GM10248 (cell line): Measurements from ENCODE around the gene POLR1F.

Experiments
- CTCF ChIA-PET: fragments of 300-600 bp; sonication (Branson Sonifier 250); formaldehyde crosslinking; extraction: SDS; loops from one replicate; lab custom pipeline; 2021; ENCODE audit warnings: antibody characterized with exemption; lab: Yijun Ruan, JAX
- POLR2A ChIA-PET: fragments of 350-650 bp; sonication (Branson Sonifier 250); formaldehyde crosslinking; extraction: SDS; loops from one replicate; lab custom pipeline; 2020; ENCODE audit warnings: antibody characterized with exemption; lab: Yijun Ruan, JAX
- DNase-seq: peaks from one replicate; pipeline ENCODE4 v3.0.0; 2012; ENCODE audit errors: extremely low spot score
- TF ChIP-seq, protein P1 (sequence below): IDR thresholded peaks from 2 replicates; pipeline ENCODE4 v1.5.1; 2012; ENCODE audit warnings: mild to moderate bottlenecking, low read depth; ENCODE audit errors: extremely low read depth, missing control alignments, control extremely low read depth

Gene POLR1F

DNA sequence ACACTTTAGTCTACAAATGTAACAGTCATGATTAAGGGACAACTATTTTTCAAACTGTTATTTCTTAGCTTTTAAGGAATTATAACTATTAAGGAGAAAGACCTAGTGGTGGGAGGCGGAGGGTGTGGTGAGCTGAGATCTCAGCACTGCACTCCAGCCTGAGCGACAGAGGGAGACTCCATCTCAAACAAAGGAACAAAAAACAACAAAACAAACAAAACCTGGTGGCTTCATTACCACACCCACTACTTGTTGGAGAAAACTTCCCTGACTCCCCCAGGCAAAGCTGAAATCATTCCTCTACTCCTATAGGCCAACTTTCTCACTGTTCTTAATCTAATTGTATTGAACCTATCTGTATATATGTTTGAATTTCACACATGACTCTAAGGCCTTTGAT lies 3.2 kb downstream of the POLR1F start:
- CTCF ChIA-PET = interaction anchor here (1.5 to 2.2 kb wide), 3 partner anchors 8 to 893 kb away, joined by 4 to 11 read pairs (median 6); no protein-coding TSS in a partner anchor
- TF ChIP-seq, protein P1, sequence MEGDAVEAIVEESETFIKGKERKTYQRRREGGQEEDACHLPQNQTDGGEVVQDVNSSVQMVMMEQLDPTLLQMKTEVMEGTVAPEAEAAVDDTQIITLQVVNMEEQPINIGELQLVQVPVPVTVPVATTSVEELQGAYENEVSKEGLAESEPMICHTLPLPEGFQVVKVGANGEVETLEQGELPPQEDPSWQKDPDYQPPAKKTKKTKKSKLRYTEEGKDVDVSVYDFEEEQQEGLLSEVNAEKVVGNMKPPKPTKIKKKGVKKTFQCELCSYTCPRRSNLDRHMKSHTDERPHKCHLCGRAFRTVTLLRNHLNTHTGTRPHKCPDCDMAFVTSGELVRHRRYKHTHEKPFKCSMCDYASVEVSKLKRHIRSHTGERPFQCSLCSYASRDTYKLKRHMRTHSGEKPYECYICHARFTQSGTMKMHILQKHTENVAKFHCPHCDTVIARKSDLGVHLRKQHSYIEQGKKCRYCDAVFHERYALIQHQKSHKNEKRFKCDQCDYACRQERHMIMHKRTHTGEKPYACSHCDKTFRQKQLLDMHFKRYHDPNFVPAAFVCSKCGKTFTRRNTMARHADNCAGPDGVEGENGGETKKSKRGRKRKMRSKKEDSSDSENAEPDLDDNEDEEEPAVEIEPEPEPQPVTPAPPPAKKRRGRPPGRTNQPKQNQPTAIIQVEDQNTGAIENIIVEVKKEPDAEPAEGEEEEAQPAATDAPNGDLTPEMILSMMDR = no peak
- DNase-seq = no peak
- POLR2A ChIA-PET = no interaction called here

DNA sequence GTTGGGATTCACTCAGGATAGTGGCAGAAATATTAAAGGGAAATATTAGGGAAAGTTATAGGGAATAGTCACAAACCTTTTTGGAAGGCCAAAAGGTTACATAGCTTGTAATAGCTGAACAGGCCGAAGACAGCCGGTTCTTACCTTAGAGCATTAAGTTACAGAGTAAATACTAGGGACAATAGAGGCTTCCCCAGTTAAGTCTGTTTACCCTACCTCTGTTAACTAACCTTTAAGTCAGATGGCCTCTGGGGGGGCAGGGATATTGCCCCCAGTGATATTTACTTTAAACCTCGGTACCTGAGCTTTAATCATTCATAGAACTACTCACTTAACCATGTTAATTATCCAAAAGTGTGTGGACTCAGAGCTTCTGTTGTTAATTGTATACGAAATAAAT lies 7.4 kb downstream of the POLR1F start:
- CTCF ChIA-PET = interaction anchor here (1.4 to 4.3 kb wide), 2 partner anchors 12 to 897 kb away, joined by 5 to 19 read pairs; no protein-coding TSS in a partner anchor
- TF ChIP-seq, protein P1 = no peak
- no peak for DNase-seq
- POLR2A ChIA-PET = no interaction called here

DNA sequence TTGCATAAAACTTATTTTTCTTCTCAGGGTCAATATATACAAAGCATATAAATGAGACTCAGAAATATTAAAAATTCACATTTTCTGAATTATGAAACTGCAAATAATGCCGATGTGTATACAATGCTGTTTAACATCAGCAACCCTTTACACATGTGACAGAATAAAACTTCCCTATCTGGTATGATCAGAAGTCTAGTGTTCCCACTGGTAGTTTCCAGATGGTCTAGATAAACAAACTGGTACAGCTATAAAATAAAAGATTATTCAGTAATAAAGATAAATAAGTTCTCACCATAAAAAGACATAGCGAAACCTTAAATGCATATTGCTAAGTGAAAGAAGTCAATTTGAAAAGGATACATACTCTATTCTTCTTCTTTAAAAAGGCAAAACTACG lies 7.9 kb downstream of the POLR1F start:
- DNase-seq = no peak
- TF ChIP-seq, protein P1 = no peak
- ChIA-PET POLR2A (no interaction called here), CTCF (interaction anchor here (1.4 to 4.3 kb wide), 3 partner anchors 8 to 897 kb away, joined by 5 to 28 read pairs (median 19); partner anchors contain the start of gene POLR1F)

DNA sequence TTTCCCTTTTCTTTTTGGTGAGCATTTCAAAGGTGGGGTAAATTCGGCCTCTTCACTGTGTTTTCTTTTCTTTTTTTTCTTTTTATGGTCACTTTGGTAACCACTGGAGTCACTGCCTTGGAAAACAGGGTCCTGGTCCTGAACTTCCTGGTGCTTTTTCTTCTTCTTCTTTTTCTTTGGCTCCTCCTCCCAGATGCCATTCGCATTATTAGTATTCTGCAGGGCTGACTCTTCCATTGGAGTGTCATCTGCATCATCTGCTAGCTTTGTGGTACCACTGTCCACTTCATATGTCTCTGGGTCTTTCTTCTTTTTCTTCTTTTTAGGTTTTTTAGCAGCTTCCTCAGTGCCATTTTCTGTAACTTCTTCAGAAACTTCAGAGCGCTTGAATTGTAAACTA lies 10.5 kb downstream of the POLR1F start:
- ChIA-PET POLR2A (no interaction called here), CTCF (interaction anchor here (3.8 to 4.3 kb wide), 2 partner anchors 11 to 15 kb away, joined by 19 to 28 read pairs; partner anchors contain the start of gene POLR1F)
- DNase-seq = no peak
- TF ChIP-seq, protein P1 = no peak

DNA sequence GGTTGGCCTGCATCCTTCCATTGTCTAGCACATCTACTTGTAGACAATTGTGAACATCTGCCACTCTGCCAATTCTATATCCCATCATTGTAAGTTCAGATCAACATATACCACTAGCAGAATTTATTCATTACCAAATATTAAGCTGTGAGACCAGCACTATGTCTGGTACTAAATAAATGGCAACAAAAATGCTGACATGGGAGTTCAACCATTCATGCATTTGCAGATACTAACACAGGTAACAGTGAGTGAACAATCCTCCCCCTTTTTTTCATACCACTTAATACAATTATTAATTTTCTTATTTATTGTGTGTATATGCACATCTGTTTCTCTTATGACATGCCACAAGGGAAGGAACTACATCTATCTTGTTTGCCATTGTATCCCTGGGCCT lies 11.9 kb downstream of the POLR1F start:
- POLR2A ChIA-PET = no interaction called here
- CTCF ChIA-PET = interaction anchor here (1.2 to 1.3 kb wide), 3 partner anchors 9 to 18 kb away, joined by 3 to 8 read pairs (median 6); partner anchors contain the start of gene POLR1F
- DNase-seq = no peak
- TF ChIP-seq, protein P1 = no peak

DNA sequence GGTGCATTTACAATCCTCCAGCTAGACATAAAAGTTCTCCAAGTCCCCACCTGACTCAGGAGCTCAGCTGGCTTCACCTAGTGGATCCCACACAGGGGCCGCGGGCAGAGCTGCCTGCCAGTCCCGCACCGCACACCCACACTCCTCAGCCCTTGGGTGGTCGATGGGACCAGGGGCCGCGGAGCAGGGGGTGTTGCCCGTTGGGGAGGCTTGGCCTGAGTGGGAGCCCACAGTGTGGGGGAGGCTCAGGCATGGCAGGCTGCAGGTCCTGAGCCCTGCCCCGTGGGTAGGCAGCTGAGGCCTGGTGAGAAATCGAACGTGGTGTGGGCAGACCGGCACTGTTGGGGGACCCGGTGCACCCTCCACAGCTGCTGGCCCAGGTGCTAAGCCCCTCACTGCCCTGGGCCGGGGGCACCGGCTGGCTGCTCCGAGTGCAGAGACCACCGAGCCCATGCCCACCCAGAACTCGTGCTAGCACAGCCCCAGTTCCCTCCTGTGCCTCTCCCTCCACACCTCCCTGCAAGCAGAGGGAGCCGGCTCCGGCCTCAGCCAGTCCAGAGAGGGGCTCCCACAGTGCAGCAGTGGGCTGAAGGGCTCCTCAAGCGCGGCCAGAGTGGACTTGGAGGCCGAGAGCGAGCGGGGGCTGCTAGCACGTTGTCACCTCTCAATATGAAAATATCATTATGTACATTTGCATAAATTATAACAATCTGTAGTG lies 16.6 kb downstream of the POLR1F start:
- TF ChIP-seq, protein P1 = no peak
- ChIA-PET POLR2A (no interaction called here), CTCF (interaction anchor here (1.3 to 2.2 kb wide), 2 partner anchors 8 to 17 kb away, joined by 4 to 9 read pairs; partner anchors contain the start of gene POLR1F)
- DNase-seq = no peak
